Central memory CD8-positive, alpha-beta T cell (primary cell): ENCODE measurements around the gene ADGRD1.

Source experiments
- ATAC-seq: fragments of 150-1000 bp; cut with Tn5 transposase; replicated peaks from 2 replicates; pipeline ENCODE4 v1.10.0; 2022; ENCODE audit warnings: mild to moderate bottlenecking, moderate FRiP score, moderate number of reproducible peaks; ENCODE audit not compliant: poor library complexity, severe bottlenecking; ENCODE audit errors: extremely low read depth
- DNase-seq, 2 donors: peaks; one replicate each; pipeline ENCODE4 v3.0.0; 2021; ENCODE audit warnings: low spot score in 2 of 2
- H3K27ac Mint-ChIP-seq: one replicate; pipeline ENCODE4 v1.8.0; 2022; ENCODE audit warnings: low read depth, mild to moderate bottlenecking, moderate library complexity, mixed read lengths
- H3K27me3 Mint-ChIP-seq: one replicate; pipeline ENCODE4 v1.8.0; 2022; ENCODE audit warnings: mixed read lengths
- H3K36me3 Mint-ChIP-seq: one replicate; pipeline ENCODE4 v1.8.0; 2022; ENCODE audit warnings: mild to moderate bottlenecking, moderate library complexity, mixed read lengths; ENCODE audit not compliant: insufficient read depth
- H3K4me1 Mint-ChIP-seq: one replicate; pipeline ENCODE4 v1.8.0; 2022; ENCODE audit warnings: mixed read lengths
- H3K4me3 Mint-ChIP-seq: one replicate; pipeline ENCODE4 v1.8.0; 2022; ENCODE audit warnings: mild to moderate bottlenecking, moderate library complexity, mixed read lengths
- H3K9me3 Mint-ChIP-seq: one replicate; pipeline ENCODE4 v1.8.0; 2022; ENCODE audit warnings: mixed read lengths

ADGRD1 gene

GRCh38 chr12:131102493-131102931, 148.8 kb downstream of the ADGRD1 start:
- H3K27me3 Mint-ChIP-seq, result peaks cover 9% of the 10 kb centered on the region
- no peaks in the 10 kb centered on the region for H3K9me3 Mint-ChIP-seq
- H3K27ac Mint-ChIP-seq, result no peak overlapping the region
- H3K36me3 Mint-ChIP-seq, result no peaks in the 10 kb centered on the region
- H3K4me1 Mint-ChIP-seq, result peaks cover 13% of the 10 kb centered on the region
- DNase-seq (no peak), ATAC-seq (no peak)
- no peak overlapping the region for H3K4me3 Mint-ChIP-seq

- peaks cover 9% of the 10 kb centered on the region for H3K27me3 Mint-ChIP-seq
- H3K4me3 Mint-ChIP-seq, result no peak overlapping the region
- H3K9me3 Mint-ChIP-seq, result no peaks in the 10 kb centered on the region
- no peaks in the 10 kb centered on the region for H3K36me3 Mint-ChIP-seq
- H3K4me1 Mint-ChIP-seq, result peaks cover 13% of the 10 kb centered on the region
- no peak for ATAC-seq
- no peak for DNase-seq
- no peak overlapping the region for H3K27ac Mint-ChIP-seq
Measured at GRCh38 chr12:131102991-131103668, 149.4 kb downstream of the ADGRD1 start.

- H3K4me3 Mint-ChIP-seq, result no peak overlapping the region
- peaks cover 9% of the 10 kb centered on the region for H3K27me3 Mint-ChIP-seq
- H3K27ac Mint-ChIP-seq, result no peak overlapping the region
- peaks cover 13% of the 10 kb centered on the region for H3K4me1 Mint-ChIP-seq
- ATAC-seq, result no peak
- H3K9me3 Mint-ChIP-seq, result no peaks in the 10 kb centered on the region
- no peak for DNase-seq
- no peaks in the 10 kb centered on the region for H3K36me3 Mint-ChIP-seq
Measured at GRCh38 chr12:131103669-131104462, 150.2 kb downstream of the ADGRD1 start.

GRCh38 chr12:131104463-131105350, 151.0 kb downstream of the ADGRD1 start:
- peaks cover 9% of the 10 kb centered on the region for H3K27me3 Mint-ChIP-seq
- H3K4me3 Mint-ChIP-seq, result no peak overlapping the region
- H3K27ac Mint-ChIP-seq, result peak overlapping the region; percentile 76

GRCh38 chr12:131105351-131105735, 151.6 kb downstream of the ADGRD1 start:
- Mint-ChIP-seq H3K9me3 (no peaks in the 10 kb centered on the region), H3K4me1 (peaks cover 13% of the 10 kb centered on the region), H3K4me3 (peak overlapping the region; percentile 72), H3K27me3 (peaks cover 9% of the 10 kb centered on the region), H3K36me3 (peaks cover 1% of the 10 kb centered on the region), H3K27ac (peak overlapping the region; percentile 76)
- DNase-seq, result no peak
- no peak for ATAC-seq

More at GRCh38 chr12:131104463-131105350, 151.0 kb downstream of the ADGRD1 start:
- Mint-ChIP-seq H3K9me3 (no peaks in the 10 kb centered on the region), H3K4me1 (peaks cover 13% of the 10 kb centered on the region), H3K36me3 (peaks cover 1% of the 10 kb centered on the region)
- DNase-seq (peak; percentile 53 to 69), ATAC-seq (peak; percentile 43)

- H3K36me3 Mint-ChIP-seq, result peaks cover 1% of the 10 kb centered on the region
- DNase-seq (peak in 1 of 2 donors; percentile 44), ATAC-seq (peak; percentile 83)
- peaks cover 13% of the 10 kb centered on the region for H3K4me1 Mint-ChIP-seq
- peak overlapping the region; percentile 76 for H3K27ac Mint-ChIP-seq
- peak overlapping the region; percentile 72 for H3K4me3 Mint-ChIP-seq
- peaks cover 9% of the 10 kb centered on the region for H3K27me3 Mint-ChIP-seq
- H3K9me3 Mint-ChIP-seq, result no peaks in the 10 kb centered on the region
Measured at GRCh38 chr12:131105736-131106348, 152.1 kb downstream of the ADGRD1 start.

GRCh38 chr12:131106349-131106941, 152.7 kb downstream of the ADGRD1 start:
- H3K36me3 Mint-ChIP-seq, result peaks cover 1% of the 10 kb centered on the region
- H3K9me3 Mint-ChIP-seq, result no peaks in the 10 kb centered on the region
- H3K4me1 Mint-ChIP-seq, result peaks cover 13% of the 10 kb centered on the region
- ATAC-seq, result no peak
- H3K27me3 Mint-ChIP-seq, result peaks cover 9% of the 10 kb centered on the region
- H3K4me3 Mint-ChIP-seq, result peak overlapping the region; percentile 72
- no peak for DNase-seq
- H3K27ac Mint-ChIP-seq, result peak overlapping the region; percentile 76

- peaks cover 20% of the 10 kb centered on the region for H3K27me3 Mint-ChIP-seq
- no peak overlapping the region for H3K27ac Mint-ChIP-seq
- DNase-seq (no peak), ATAC-seq (no peak)
- H3K4me3 Mint-ChIP-seq, result no peak overlapping the region
- H3K9me3 Mint-ChIP-seq, result no peaks in the 10 kb centered on the region
- H3K36me3 Mint-ChIP-seq, result peaks cover 1% of the 10 kb centered on the region
- H3K4me1 Mint-ChIP-seq, result peaks cover 13% of the 10 kb centered on the region
Measured at GRCh38 chr12:131108177-131108955, 154.7 kb downstream of the ADGRD1 start.

GRCh38 chr12:131111446-131111845, 157.7 kb downstream of the ADGRD1 start:
- no peaks in the 10 kb centered on the region for H3K9me3 Mint-ChIP-seq
- no peak overlapping the region for H3K27ac Mint-ChIP-seq
- peaks cover 1% of the 10 kb centered on the region for H3K36me3 Mint-ChIP-seq
- peaks cover 3% of the 10 kb centered on the region for H3K4me1 Mint-ChIP-seq
- ATAC-seq (no peak), DNase-seq (no peak)
- no peak overlapping the region for H3K4me3 Mint-ChIP-seq
- H3K27me3 Mint-ChIP-seq, result peaks cover 31% of the 10 kb centered on the region

GRCh38 chr12:131112021-131112420, 158.3 kb downstream of the ADGRD1 start:
- H3K27ac Mint-ChIP-seq, result no peak overlapping the region
- H3K27me3 Mint-ChIP-seq, result peaks cover 28% of the 10 kb centered on the region
- no peak for DNase-seq
- no peaks in the 10 kb centered on the region for H3K9me3 Mint-ChIP-seq
- no peak overlapping the region for H3K4me3 Mint-ChIP-seq
- no peaks in the 10 kb centered on the region for H3K4me1 Mint-ChIP-seq
- peaks cover 1% of the 10 kb centered on the region for H3K36me3 Mint-ChIP-seq
- no peak for ATAC-seq

GRCh38 chr12:131112700-131113290, 159.1 kb downstream of the ADGRD1 start:
- H3K36me3 Mint-ChIP-seq, result peaks cover 1% of the 10 kb centered on the region
- H3K27me3 Mint-ChIP-seq, result peaks cover 33% of the 10 kb centered on the region
- DNase-seq (no peak), ATAC-seq (no peak)
- H3K9me3 Mint-ChIP-seq, result no peaks in the 10 kb centered on the region
- no peak overlapping the region for H3K27ac Mint-ChIP-seq
- H3K4me1 Mint-ChIP-seq, result no peaks in the 10 kb centered on the region
- no peak overlapping the region for H3K4me3 Mint-ChIP-seq
